GM03348 (cell line): ENCODE results near the gene MYLK2.
"Not testable (repeated sequence)": the region's sequence is repeated elsewhere in the genome, so short reads cannot be mapped to it uniquely, and the experiment has no call there.

Source experiments
- DNase-seq: peaks from one replicate; pipeline ENCODE4 v3.0.0; 2012; ENCODE audit warnings: low spot score

MYLK2 gene

DNA sequence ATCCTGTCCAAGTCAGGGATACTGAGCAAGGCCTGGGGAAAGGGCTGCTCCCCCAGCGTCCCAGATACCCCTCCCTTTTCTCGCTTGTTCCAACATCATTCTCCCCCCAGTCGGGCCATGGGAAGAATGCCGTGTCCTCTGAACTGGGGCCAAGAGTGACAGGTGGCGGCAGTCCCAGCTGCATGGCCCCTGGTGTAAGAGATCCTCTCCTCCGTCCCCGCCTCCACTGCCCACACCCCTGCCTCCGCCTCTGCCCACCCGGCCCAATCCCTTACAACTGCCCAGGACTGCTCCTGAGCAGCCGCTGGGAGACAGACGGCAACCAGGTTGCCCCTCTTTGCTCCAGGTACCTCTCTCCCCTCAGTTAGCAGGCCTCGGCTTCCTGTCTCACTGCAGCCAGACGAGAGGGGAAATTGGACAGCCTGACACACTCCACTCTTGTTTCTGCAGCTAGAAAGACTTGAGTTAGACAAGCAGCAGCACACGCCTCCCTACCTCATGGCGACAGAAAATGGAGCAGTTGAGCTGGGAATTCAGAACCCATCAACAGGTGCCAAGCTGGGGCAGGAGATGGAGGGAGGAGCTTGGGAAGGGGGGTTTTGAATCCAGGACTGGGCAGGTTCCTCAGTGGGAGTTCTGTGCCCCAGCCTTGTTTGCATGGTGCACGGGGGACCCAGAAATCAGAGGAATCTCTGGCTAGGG, at the start of gene MYLK2:
MYLK2 (plus strand) TSS at position 274 of the 702 bp plus-strand sequence; CDS start at position 499, 225 bp downstream.
- no peak for DNase-seq

DNA sequence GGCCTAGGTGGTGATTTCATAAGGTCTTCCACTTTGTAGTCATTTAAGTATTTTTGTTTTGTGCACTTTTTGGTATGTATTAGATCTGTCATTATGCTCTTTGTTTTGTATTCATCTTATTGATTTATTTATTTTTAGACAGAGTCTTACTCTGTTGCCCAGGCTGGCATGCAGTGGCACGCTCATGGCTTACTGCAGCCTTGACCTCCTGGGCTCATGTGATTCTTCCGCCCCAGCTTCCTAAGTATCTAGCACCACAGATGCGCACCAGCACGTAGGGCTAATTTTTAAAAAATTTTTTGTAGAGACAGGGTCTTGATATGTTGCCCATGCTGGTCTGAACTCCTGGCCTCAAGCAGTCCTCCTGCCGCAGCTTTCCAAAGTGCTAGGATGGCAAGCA, 49.5 kb upstream of the MYLK2 start:
- no peak for DNase-seq

DNA sequence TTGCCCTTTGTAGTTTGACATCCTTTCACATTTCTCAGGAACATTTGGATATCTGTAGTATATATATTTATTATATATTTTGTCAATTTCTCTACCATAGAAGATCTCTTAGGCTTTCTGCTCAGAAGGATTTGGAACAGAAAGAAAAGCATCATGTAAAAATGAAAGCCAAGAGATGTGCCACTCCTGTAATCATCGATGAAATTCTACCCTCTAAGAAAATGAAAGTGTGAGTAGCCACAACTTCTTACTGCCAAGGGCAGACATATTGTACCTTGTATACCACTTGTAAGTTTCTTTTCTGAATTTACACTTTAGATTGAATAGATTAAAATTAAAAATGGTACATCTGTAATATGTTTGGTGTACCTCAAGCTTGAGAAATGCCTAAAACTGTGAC, 48.9 kb upstream of the MYLK2 start:
- no peak for DNase-seq

DNA sequence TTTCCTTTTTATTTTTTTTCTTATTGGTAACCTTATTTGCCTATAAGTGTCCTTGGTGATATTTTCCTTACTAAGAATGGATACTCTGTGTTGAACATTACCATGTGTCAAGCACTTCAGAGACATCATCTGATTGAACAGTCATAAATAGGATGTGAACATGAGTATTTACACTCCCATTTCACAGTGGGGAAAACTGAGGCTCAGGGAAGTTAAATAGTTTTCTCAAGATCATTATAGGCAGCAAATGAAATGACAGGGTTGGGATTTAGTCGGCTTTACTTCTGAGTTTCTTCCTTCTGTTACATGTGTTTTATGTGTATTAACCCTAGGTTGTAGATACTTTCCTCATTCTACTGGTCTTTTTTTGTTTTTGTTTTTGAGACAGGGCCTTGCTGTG, 44.7 kb upstream of the MYLK2 start:
- no peak for DNase-seq

DNA sequence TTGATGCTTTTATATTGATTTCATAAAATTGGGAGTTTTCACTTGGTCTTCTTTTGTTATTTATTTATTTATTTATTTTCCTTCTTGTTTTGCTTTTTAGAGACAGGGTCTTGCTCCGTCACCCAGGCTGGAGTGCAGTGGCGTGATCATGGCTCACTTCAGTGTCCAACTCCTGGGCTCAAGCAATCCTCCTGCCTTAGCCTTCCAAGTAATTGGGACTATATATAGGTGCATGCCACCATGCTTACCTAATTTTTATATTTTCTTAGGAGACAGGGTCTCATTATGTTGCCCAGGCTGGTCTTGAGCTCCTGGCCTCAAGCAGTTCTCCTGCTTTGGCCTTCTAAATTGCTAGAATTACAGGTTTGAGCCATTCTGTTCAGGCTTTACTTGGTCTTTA, 38.3 kb upstream of the MYLK2 start:
- DNase-seq: no peak

DNA sequence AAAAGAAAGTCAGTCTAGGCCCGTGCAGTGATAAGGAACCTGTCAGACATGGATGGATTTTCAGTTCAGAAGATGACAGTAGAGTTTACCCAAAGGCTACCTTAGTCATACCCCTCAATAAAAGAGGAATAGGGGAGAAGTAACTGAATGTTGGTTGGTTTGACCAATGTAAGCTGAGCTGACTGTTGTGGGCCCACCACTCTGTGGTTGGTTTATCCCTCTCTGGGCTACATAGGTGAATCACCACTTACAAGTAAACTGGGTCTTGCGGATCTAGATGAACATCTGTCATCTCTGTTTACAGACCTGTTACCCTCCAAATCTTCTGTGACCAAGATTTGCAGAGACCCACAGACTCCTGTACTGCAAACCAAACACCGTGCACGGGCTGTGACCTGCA, 37.2 kb upstream of the MYLK2 start:
- DNase-seq: no peak

DNA sequence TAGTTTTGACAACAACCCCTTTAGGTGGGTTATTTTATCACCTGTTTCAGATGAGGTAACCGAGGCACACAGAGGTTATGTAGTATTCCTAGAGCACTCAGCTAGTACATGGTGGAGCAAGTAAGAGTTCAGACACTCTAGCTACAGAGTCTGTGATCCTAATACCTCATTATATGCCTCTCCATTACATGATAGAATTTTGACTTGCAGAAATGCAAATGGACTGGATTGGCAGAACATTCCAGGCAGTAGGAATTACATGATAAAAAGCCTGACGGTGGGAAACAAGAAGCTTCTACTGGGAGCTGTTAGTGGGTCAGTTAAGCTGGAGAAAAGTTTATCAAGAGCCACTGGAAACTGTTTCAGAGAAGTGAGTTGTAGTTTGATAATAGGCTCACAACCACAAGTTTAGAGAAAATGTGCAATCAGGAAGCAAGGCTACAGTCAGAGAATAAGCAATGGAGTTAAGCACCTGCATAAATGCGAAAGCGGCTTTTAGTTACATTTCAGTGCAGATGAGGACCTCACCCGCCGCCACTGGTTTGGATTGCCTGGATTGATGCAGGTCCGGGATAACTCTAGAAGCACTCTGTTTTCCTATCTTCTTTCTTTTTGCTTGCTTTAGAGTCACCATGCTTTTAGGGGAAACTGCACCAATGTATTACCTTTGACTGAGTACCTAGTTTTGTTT, 34.7 kb upstream of the MYLK2 start:
- no peak for DNase-seq

DNA sequence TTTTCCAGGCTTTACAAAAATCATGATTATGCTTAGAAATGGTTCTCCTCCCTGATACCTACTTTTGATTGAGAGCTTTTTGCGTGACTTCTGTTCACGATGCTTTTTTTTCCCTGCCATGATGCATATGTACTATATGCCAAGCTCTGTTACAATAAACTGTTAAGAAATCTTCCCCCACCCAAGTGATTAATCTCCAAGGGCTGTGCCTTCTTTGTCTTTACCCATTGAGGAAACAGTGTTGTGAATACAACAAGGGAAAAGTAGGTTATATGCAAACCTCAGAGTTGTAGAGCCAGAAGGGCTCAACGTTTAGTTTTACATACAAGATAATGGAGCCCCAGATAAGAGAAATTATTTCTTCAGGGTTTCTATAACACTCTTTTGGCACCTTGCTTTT, 34.1 kb upstream of the MYLK2 start:
- DNase-seq: no peak

DNA sequence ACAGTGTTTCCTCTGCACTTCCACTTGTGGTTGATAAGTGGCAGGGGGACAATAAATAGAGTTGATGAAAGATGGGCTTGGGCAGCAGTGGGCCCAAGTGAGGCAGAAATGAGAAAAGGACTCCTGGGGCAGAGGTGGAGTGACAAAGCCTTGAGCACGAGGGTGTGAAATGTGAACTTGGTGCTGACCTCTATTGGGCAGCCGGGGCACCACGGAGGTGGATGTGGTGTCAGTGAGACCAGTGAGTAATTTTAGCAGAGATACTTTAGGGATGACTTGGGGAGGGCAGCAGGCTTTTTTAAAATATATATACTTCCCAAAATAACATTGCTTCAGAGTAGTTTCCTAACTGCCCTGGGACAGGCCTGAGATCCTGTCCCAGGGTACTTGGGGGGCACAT, 30.6 kb upstream of the MYLK2 start:
- DNase-seq: peak; percentile 70

DNA sequence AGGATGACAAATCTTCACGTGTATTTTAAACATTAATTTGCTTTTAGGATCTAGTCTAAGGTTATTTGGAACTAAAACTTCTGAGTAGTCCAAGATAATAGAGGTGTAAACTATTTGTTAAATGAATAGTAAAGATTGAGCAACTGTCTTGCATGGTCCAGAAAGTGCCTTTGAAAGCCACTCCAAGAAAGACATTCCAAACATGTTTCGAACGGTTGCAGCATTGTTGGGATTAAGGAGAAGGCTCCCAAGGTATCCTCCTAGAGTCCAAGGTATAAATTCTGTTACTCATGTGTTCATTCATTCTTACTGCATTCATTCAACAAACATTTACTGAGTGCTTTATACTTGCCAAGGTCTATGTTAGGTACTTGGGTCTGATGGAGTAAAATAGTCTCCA, 28.8 kb upstream of the MYLK2 start:
- DNase-seq: peak; percentile 24

DNA sequence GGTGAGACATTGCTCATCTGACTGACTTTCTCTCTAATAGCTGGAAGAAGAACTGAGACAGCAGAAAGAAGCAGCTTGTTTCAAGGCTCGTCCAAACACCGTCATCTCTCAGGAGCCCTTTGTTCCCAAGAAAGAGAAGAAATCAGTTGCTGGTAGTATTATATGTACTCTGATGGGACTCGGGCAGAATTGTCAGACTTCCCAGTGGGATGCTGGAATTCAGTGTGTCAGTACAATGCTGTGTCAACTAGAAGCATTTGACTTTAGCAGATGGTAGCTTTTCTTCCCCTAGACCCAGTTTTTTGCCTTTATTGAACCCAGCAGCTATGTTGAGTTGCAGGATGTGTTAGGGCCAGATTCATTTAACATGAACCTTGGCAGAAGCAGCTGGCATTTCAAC, 21.8 kb upstream of the MYLK2 start:
- DNase-seq: no peak

DNA sequence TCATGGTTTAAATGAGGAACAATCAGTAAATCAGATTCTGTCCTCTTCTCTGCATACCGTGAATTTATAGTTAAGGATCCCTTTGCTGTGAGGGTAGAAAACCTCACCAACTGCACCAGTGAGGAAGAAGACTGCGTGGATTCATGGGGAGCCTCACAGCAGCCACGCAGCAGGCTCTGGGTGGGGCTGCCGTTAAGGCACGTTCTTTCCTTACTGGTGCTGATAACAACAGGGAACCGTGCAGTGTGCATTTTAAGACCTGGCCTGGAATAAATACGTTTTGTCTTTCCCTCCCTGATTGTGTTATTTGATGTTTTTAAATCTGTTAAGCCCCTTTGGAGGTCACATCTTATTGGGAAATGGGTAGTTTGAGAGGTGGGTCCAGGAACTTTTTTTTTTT, 17.6 kb upstream of the MYLK2 start:
- no peak for DNase-seq

DNA sequence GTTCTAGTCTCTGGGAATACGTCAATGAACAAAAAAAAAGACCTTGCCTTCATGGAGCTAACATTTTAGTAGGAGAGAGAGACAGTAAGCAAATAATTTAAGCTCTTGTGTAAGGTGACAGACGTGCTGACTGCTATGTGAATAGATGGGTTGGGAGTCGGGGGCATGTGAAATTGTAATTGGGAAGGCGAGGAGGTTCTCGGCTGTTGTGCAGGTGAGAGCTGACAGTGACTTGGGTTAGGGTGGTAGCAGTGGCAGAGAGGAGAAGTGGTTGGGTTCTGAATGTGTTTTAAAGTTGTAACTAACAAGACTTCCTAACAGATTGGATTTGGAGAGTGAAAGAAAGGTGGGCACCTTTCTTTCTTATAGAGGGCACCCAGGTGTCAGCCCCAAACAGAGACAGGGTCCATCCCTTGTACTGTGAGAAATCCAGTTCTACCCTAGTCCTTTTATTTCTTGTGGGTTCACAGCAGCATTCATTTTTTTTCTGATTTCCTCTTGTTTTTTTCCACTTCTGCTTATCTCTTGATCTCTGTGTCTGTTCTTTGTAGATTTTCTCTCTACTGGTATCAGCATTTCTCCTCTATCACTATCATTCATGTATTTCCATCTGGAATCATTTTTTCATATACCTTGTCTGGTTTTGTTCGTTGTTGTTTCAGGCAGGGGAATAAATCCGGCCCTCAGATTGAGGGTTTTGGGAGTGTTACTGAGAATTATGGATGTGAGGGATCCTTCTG, 15.4 kb upstream of the MYLK2 start:
- no peak for DNase-seq

DNA sequence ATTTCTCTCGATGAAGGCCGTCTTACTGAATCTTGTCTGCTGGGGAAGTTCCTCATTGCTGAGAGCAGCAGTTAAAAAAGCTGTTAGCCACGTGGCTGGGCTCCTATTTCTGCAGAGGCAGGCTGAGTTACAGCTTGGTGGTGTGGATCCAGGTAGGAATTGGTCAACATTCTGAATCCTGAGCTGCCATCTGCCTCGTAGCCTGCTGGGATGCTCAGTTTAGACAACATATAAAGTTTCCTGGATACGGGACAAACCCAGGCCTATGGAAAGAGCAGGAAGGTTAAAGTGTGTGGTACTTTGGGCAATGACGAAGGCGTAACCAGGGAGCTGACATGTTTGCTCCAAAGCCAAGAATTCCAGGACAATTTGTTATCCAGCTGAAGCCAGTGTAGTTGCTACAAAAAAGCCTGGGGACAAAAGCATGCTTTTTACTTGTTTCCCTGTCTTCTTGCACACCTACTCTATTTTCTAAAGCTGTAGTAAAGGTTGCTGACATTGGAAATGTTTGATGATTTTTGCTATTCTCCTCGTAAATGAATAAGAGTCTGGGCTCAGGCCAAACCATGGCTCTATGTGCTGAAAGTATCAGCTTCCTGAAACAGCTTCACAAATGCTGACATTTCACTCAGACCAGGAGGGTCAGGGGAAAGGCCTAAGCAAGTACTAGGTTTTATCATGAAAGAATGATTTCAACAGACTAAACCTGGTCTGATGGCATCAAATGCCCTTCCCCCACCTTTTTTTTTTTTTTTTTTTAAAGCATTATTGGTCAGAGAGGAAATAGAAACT, 12.4 kb upstream of the MYLK2 start:
- DNase-seq: no peak

DNA sequence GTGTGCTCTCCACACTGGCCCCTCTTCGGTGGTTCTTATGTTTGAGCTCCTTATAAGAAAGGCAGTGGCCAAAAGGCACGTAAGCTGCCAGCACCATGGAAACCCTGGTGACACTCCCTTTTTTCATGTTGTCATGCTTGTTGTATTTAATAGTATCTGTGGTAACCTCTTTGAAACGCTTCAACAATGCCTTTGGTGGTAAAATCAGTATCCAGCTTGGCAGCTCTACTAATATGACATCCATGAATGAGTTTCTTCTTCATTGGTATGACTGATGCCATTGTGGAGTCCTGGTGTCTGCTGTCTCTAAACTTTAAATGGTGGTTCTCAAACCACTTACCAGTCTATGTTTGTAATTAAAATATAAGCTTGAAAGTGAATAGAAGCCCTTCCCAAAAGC, 10.7 kb upstream of the MYLK2 start:
- no peak for DNase-seq

DNA sequence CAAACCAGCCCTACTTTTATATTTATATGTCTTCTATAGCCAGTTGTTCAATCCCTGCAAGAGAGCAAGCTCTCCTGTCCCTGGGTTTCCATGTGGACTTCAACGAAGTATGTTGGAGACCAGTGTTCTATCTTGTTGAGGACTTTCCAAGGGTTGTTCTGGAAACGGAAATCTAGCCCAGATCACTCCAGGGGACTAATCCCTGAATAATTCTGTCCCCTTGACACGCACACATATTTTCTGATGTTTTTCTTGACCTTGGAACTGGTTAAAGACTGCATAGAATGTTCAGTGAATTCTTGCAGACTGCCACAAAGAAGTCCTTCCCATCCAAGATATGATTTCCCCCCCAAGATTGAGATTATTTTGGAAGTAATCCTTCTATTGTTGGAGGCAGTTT, 9.5 kb upstream of the MYLK2 start:
- DNase-seq: no peak

DNA sequence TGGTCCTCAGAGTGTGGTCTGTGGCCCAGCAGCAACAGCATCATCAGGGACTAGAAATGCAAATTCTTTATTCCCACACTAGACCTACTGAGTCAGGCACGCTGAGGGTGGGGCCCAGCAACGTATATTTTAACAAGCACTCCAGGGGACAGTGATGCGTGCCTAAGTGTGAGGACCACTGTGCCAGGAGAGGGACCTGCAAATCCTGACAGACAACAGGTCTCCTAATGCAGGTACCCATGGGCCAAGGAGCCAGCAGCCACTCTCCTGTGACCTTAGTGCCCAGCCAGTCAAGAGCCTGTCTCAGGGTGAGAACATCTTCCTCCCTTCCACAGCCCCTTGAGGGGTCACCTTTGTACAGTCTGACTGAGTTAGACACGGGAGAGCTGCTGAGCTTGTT, 8.0 kb upstream of the MYLK2 start:
- DNase-seq: no peak

DNA sequence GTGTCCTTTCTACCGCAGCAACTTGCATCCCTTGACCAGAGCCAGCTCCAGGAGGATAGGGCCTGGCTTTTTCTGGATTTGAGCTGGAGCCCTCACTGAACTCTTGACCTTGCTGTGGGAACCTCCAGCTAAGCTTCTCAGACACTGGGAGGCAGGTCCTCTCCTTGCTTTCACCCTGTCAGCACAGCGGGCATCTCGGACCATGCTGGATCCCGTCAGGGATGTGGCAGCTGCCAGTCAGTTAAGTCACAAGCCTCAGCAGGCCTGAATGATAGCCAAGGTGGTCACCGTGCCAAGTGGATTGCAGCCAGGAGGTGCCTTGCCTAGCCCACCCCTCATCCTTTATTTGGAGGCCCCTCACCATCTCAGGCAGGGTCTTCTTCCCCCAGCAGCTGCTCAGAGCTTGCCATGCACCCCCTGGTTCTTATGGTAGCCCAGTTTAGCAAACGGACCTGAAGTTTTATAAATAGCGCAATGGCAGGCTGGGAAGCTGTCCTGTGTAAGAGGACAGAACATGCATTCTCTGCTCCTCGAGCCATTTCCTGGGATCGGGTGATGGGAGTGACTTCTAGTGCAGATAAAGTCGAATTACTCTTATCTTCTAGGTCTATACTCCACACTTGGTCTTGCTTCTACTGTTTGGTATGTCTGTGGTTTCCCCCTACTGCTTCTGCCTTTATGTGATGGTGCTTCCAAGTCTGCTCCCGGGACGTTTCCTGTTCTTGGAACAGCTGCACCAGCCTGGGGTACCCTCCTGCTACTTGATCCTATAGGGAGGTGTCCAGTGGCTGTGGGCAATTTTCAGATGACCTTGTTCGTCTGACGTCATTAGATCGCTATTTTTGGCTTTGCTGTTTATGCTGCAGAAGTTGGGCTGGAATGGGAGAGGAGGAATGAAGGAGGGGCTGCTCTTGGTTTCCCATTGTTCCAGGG, 7.1 kb upstream of the MYLK2 start:
- no peak for DNase-seq

DNA sequence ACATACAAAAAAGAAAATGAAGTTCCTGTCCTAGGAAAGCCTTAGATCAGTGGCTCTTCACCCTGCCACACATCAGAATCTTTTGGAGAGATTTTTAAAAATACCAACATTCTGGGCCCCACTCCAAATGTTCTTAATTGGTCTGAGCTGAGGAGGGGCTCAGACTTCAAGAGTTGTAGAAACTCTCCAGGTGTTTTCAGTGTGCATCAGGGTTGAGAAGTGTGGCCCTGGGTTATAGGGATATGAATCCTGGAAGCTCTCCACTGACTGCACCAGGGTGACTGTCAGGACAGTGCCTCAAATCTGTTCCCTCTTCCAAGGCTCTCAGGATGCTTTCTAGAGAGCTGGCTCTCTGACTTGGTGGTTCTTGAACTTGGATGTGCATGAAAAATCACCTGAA, 5.5 kb upstream of the MYLK2 start:
- no peak for DNase-seq

DNA sequence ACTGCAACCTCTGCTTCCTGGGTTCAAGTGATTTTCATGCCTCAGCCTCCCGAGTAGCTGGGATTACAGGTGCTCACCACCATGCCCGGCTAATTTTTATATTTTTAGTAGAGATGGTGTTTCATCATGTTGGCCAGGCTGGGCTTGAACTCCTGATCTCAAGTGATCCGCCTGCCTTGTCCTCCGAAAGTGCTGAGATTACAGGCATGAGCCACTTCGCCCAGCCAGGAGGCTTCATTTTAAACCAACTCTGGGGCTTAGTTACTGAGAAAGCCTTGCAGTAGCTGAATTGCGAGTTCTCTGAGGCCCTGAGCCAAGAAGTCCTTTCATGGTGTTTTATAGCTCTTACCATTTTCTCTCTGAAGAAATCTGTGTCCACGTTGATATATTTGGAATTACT, 5.0 kb upstream of the MYLK2 start:
- DNase-seq: not testable (repeated sequence)

DNA sequence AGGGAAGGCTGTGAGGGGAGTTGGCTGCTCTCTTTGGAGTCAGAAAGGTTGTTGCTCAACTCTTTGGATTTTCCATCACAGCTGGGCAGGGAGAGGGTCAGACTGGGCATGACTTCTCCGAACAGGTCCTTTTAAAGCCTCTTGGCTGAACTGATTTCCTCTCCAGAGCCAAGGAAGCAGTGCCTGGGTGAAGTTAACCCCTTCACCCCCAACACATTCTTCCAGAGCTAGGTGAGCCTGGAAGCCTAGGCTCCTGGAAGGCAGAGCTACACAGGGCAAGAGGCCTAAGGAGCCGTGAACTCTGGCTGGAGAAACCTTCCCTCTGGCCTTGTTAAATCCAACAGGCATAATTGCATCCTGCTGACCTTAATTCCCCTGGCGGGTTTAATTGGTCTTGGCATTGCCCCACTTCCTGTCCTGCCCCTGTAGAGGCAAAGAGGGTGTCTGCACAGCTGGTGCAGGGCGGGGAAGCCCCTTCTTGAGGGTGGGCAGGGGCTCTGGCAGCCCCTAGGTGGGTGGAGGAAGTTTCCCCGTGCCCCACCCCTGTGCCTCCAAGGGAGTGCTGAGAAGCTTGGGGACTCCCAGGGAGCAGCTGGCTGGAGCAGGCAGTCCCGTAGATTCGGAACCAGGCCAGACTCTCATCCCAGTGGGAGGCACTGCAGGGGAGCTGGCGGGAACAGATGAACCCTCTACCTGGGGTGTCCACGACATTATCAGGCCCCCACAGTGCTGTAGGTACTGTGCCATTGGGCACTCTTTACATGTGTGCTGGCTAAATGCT, 3.6 kb upstream of the MYLK2 start:
- DNase-seq: peak; percentile 56
